Measurements from ENCODE around the gene GBA2. TPM values are rescaled to one million over a fixed set of nuclear protein-coding genes. Genes with fewer than 3 reads are reported as not detected.
A peak's percentile ranks its signal among the peaks of the same experiment; 100 is the strongest.

Gene GBA2
- polyA plus RNA-seq, 1 donor (not counting 4 experiments of a cell fraction or from before 2014, with no cell fraction given): 31.7 TPM

- Histone ChIP-seq H3K79me2 (ENCODE audit: control insufficient read depth, insufficient read depth, low read length) (no peaks in the 10 kb centered on the region), H3K36me3 (ENCODE audit: control insufficient read depth in 2 of 2, extremely low read depth in 1 of 2, insufficient read depth in 2 of 2, low read length in 2 of 2) (peaks cover 5 to 6% of the 10 kb centered on the region in 2 experiments), H3K9me3 (ENCODE audit: control insufficient read depth, low read depth, low read length) (no peaks in the 10 kb centered on the region), H3K27ac (ENCODE audit: control insufficient read depth, insufficient read depth, low read length) (no peak overlapping the region), H2AFZ (ENCODE audit: control insufficient read depth, low read length) (peak overlapping the region; percentile 54), H3K9ac (ENCODE audit: control insufficient read depth, extremely low read depth, insufficient read depth, low read length) (peak overlapping the region; percentile 61), H4K20me1 (ENCODE audit: control insufficient read depth, extremely low read depth, insufficient read depth, low read length) (peaks cover 3% of the 10 kb centered on the region), H3K4me2 (ENCODE audit: control insufficient read depth, extremely low read depth, insufficient read depth, low read depth, low read length) (peak overlapping the region; percentile 61), H3K4me1 (ENCODE audit: control insufficient read depth, extremely low read depth, insufficient read depth, low read length) (peaks cover 16% of the 10 kb centered on the region), H3K4me3 (ENCODE audit: control insufficient read depth in 2 of 3, extremely low read depth in 1 of 3, insufficient read depth in 2 of 3, low read depth in 1 of 3, low read length in 3 of 3) (peak overlapping the region in 2 of 3 experiments; percentile 17 to 50), H3K9me1 (ENCODE audit: control insufficient read depth, extremely low read depth, insufficient read depth, low read length) (no peaks in the 10 kb centered on the region), H3K27me3 (ENCODE audit: control insufficient read depth, extremely low read depth, insufficient read depth, low read length) (no peaks in the 10 kb centered on the region)
- FAIRE-seq (no peak), DNase-seq (ENCODE audit: low read depth, low spot score) (no peak)
- TF ChIP-seq CTCF (optimal IDR thresholded peaks at IDR 0.05 in 1 of 3, IDR thresholded peaks at IDR 0.05 in 1 of 3, conservative IDR thresholded peaks at IDR 0.05 in 1 of 3; ENCODE audit: extremely low read depth in 1 of 3, insufficient read depth in 2 of 3, low read length in 3 of 3) (no peak), EZH2 (IDR thresholded peaks at IDR 0.05; ENCODE audit: low read length) (no peak)
- dilution Hi-C loops (cut with MboI; ENCODE audit: extremely low pct_ligation_motif_present, low sequenced_read_pairs): no loop called here
These were observed 57.7 kb downstream of the GBA2 start for GRCh38 chr9:35691334-35691650.

GRCh38 chr9:35690614-35691333 is 58.3 kb downstream of the GBA2 start:
- FAIRE-seq (no peak), DNase-seq (ENCODE audit: low read depth, low spot score) (no peak)
- Histone ChIP-seq H3K79me2 (ENCODE audit: control insufficient read depth, insufficient read depth, low read length) (no peaks in the 10 kb centered on the region), H3K9me1 (ENCODE audit: control insufficient read depth, extremely low read depth, insufficient read depth, low read length) (no peaks in the 10 kb centered on the region), H3K4me3 (ENCODE audit: control insufficient read depth in 2 of 3, extremely low read depth in 1 of 3, insufficient read depth in 2 of 3, low read depth in 1 of 3, low read length in 3 of 3) (peak overlapping the region; percentile 50 to 72 (median 66)), H3K27ac (ENCODE audit: control insufficient read depth, insufficient read depth, low read length) (no peak overlapping the region), H2AFZ (ENCODE audit: control insufficient read depth, low read length) (peak overlapping the region; percentile 60), H3K36me3 (ENCODE audit: control insufficient read depth in 2 of 2, extremely low read depth in 1 of 2, insufficient read depth in 2 of 2, low read length in 2 of 2) (peaks cover under 1 to 3% of the 10 kb centered on the region in 2 experiments), H3K4me1 (ENCODE audit: control insufficient read depth, extremely low read depth, insufficient read depth, low read length) (peaks cover 16% of the 10 kb centered on the region), H3K9me3 (ENCODE audit: control insufficient read depth, low read depth, low read length) (no peaks in the 10 kb centered on the region), H3K4me2 (ENCODE audit: control insufficient read depth, extremely low read depth, insufficient read depth, low read depth, low read length) (peak overlapping the region; percentile 67), H3K27me3 (ENCODE audit: control insufficient read depth, extremely low read depth, insufficient read depth, low read length) (no peaks in the 10 kb centered on the region), H3K9ac (ENCODE audit: control insufficient read depth, extremely low read depth, insufficient read depth, low read length) (peak overlapping the region; percentile 61), H4K20me1 (ENCODE audit: control insufficient read depth, extremely low read depth, insufficient read depth, low read length) (no peaks in the 10 kb centered on the region)
- dilution Hi-C loops (cut with MboI; ENCODE audit: extremely low pct_ligation_motif_present, low sequenced_read_pairs): no loop called here
- TF ChIP-seq CTCF (optimal IDR thresholded peaks at IDR 0.05 in 1 of 3, IDR thresholded peaks at IDR 0.05 in 1 of 3, conservative IDR thresholded peaks at IDR 0.05 in 1 of 3; ENCODE audit: extremely low read depth in 1 of 3, insufficient read depth in 2 of 3, low read length in 3 of 3) (no peak), EZH2 (IDR thresholded peaks at IDR 0.05; ENCODE audit: low read length) (no peak)
